RWPE2 (cell line): ENCODE measurements around the gene AUH.

Source experiments
- ATAC-seq: fragments of 200-7000 bp; cut with Tn5 transposase; 3 replicates; pipeline ENCODE4 v1.9.1; 2021; ENCODE audit warnings: low read depth
- DNase-seq: peaks from one replicate; pipeline ENCODE4 v3.0.0-alpha.2; 2020; ENCODE audit warnings: low spot score
- H3K27ac ChIP-seq: fragments of 450-650 bp; 2 replicates; pipeline ENCODE4 v1.5.1; 2017; ENCODE audit warnings: mild to moderate bottlenecking; ENCODE audit not compliant: poor library complexity, severe bottlenecking
- H3K27me3 ChIP-seq: fragments of 250-450 bp; sonication (Bioruptor Pico); 2 replicates; pipeline ENCODE4 v1.5.1; 2021; ENCODE audit warnings: mild to moderate bottlenecking, moderate library complexity; ENCODE audit not compliant: insufficient read depth, poor library complexity, severe bottlenecking
- H3K36me3 ChIP-seq: fragments of 250-450 bp; sonication (Bioruptor Pico); 2 replicates; pipeline ENCODE4 v1.5.1; 2020; ENCODE audit warnings: low read depth, mild to moderate bottlenecking, moderate library complexity
- H3K4me1 ChIP-seq: fragments of 250-450 bp; sonication (Bioruptor Pico); 2 replicates; pipeline ENCODE4 v1.5.1; 2021; ENCODE audit warnings: mild to moderate bottlenecking, moderate library complexity; ENCODE audit not compliant: insufficient read depth, poor library complexity, severe bottlenecking
- H3K4me3 ChIP-seq: fragments of 250-450 bp; sonication (Bioruptor Pico); 2 replicates; pipeline ENCODE4 v1.5.1; 2021; ENCODE audit warnings: mild to moderate bottlenecking, moderate library complexity; ENCODE audit not compliant: severe bottlenecking
- H3K9me3 ChIP-seq: fragments of 250-450 bp; sonication (Bioruptor Pico); 2 replicates; pipeline ENCODE4 v1.5.1; 2021; ENCODE audit warnings: mild to moderate bottlenecking, moderate library complexity; ENCODE audit not compliant: severe bottlenecking
- TF ChIP-seq, protein P1 (sequence below): fragments of 450-650 bp; IDR thresholded peaks from one replicate; pipeline ENCODE4 v1.5.1; 2017; ENCODE audit warnings: mild to moderate bottlenecking, moderate library complexity; ENCODE audit not compliant: poor library complexity, severe bottlenecking

AUH gene

DNA sequence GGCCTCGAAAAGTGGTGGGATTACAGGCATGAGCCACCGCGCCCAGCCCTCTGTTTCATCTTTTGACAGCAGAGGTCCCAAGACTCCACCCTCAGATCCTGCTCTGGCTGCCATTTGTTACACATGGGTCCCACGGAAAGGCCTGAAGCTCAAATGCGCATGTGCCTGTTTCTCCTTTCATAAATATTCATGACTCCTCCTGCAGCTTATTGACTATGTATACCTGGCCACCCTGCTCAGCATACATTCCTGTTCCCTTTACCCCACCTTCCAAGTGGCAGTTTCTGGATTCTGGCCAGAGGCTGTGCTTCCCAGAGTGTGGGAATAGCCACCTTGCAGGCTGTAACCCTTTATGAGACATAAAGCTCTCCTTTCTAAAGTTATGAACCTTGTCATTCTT, 46.5 kb downstream of the AUH start:
- no peak for DNase-seq
- TF ChIP-seq, protein P1, sequence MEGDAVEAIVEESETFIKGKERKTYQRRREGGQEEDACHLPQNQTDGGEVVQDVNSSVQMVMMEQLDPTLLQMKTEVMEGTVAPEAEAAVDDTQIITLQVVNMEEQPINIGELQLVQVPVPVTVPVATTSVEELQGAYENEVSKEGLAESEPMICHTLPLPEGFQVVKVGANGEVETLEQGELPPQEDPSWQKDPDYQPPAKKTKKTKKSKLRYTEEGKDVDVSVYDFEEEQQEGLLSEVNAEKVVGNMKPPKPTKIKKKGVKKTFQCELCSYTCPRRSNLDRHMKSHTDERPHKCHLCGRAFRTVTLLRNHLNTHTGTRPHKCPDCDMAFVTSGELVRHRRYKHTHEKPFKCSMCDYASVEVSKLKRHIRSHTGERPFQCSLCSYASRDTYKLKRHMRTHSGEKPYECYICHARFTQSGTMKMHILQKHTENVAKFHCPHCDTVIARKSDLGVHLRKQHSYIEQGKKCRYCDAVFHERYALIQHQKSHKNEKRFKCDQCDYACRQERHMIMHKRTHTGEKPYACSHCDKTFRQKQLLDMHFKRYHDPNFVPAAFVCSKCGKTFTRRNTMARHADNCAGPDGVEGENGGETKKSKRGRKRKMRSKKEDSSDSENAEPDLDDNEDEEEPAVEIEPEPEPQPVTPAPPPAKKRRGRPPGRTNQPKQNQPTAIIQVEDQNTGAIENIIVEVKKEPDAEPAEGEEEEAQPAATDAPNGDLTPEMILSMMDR: no peak

GRCh38 chr9:91312717-91313325, 48.9 kb downstream of the AUH start:
- no peaks in the 10 kb centered on the region for H3K27me3 ChIP-seq
- no peak overlapping the region for H3K4me3 ChIP-seq
- no peaks in the 10 kb centered on the region for H3K36me3 ChIP-seq
- H3K27ac ChIP-seq: peak overlapping the region; percentile 80
- DNase-seq: peak; percentile 79
- no peaks in the 10 kb centered on the region for H3K9me3 ChIP-seq
- TF ChIP-seq, protein P1: no peak
- ATAC-seq: peak; percentile 91
- H3K4me1 ChIP-seq: peaks cover 17% of the 10 kb centered on the region

More for the DNA sequence above, 46.5 kb downstream of the AUH start:
- H3K4me3 ChIP-seq: no peak overlapping the region
- H3K27ac ChIP-seq: no peak overlapping the region
- H3K36me3 ChIP-seq: no peaks in the 10 kb centered on the region; the same call in 1 of the 2 replicates
- H3K27me3 ChIP-seq: no peaks in the 10 kb centered on the region
- H3K9me3 ChIP-seq: no peaks in the 10 kb centered on the region
- peaks cover 17% of the 10 kb centered on the region for H3K4me1 ChIP-seq
- no peak for ATAC-seq

GRCh38 chr9:91310037-91310436, 51.7 kb downstream of the AUH start:
- no peaks in the 10 kb centered on the region for H3K9me3 ChIP-seq
- DNase-seq: no peak
- H3K4me3 ChIP-seq: no peak overlapping the region
- no peaks in the 10 kb centered on the region for H3K27me3 ChIP-seq
- peaks cover 17% of the 10 kb centered on the region for H3K4me1 ChIP-seq
- ATAC-seq: no peak
- TF ChIP-seq, protein P1: no peak
- H3K27ac ChIP-seq: no peak overlapping the region
- no peaks in the 10 kb centered on the region for H3K36me3 ChIP-seq

DNA sequence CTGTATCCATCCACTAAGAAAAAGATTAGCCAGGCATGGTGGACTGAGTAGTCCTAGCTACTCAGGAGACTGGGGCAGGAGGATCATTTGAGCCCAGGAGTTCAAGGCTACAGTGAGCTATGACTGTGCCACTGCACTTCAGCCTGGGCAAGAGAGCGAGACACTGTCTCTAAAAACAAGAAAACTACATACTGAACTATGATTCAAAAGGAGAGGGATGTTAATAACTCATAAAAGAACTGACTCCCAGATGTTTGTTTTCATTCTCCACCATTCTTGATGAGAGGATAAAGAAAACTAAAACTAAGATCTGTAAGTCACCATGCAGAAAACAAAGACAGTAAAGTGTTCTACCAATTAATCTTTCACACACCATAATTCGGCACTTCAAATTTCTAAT, 53.5 kb downstream of the AUH start:
- TF ChIP-seq, protein P1: no peak
- H3K4me1 ChIP-seq: peaks cover 20% of the 10 kb centered on the region

GRCh38 chr9:91307279-91307678, 54.4 kb downstream of the AUH start:
- TF ChIP-seq, protein P1: no peak
- Histone ChIP-seq H3K27me3 (no peaks in the 10 kb centered on the region), H3K27ac (no peak overlapping the region), H3K36me3 (no peaks in the 10 kb centered on the region), H3K4me3 (no peak overlapping the region), H3K9me3 (no peaks in the 10 kb centered on the region), H3K4me1 (peaks cover 20% of the 10 kb centered on the region)
- ATAC-seq (no peak), DNase-seq (no peak)

More for the DNA sequence above, 53.5 kb downstream of the AUH start:
- Histone ChIP-seq H3K36me3 (no peaks in the 10 kb centered on the region), H3K27me3 (no peaks in the 10 kb centered on the region), H3K27ac (no peak overlapping the region), H3K4me3 (no peak overlapping the region), H3K9me3 (no peaks in the 10 kb centered on the region)
- no peak for ATAC-seq
- DNase-seq: no peak
